HepG2 (cell line): ENCODE data around the gene RGP1. TPM values are rescaled to one million over a fixed set of nuclear protein-coding genes. Genes with fewer than 3 reads are reported as not detected.

ENCODE experiments used
- GLI4 ChIP-seq: sonication (generic); formaldehyde crosslinking; IDR thresholded peaks from 2 replicates; pipeline ENCODE4 v1.5.1; 2020; ENCODE audit warnings: missing genetic modification reagents, mild to moderate bottlenecking, moderate library complexity, borderline replicate concordance
- MLLT10 ChIP-seq: sonication (generic); formaldehyde crosslinking; IDR thresholded peaks from 2 replicates; pipeline ENCODE4 v1.4.0; 2020; ENCODE audit warnings: missing genetic modification reagents
- PAWR ChIP-seq: sonication (generic); formaldehyde crosslinking; IDR thresholded peaks from 2 replicates; pipeline ENCODE4 v1.4.0; 2020; ENCODE audit warnings: missing genetic modification reagents, mild to moderate bottlenecking, borderline replicate concordance
- PHF20 ChIP-seq: sonication (generic); formaldehyde crosslinking; IDR thresholded peaks from 2 replicates; pipeline ENCODE4 v1.5.0; 2020; ENCODE audit warnings: mild to moderate bottlenecking, missing genetic modification reagents
- REST ChIP-seq, 2 experiments: IDR thresholded peaks; 2 replicates each; pipeline ENCODE4 v1.6.1; 2011 to 2012; ENCODE audit warnings: low read length in 2 of 2, borderline replicate concordance in 1 of 2, low read depth in 1 of 2, mild to moderate bottlenecking in 1 of 2, moderate library complexity in 1 of 2
- TGIF2 ChIP-seq: IDR thresholded peaks from 2 replicates; pipeline ENCODE4 v1.6.1; 2016; ENCODE audit warnings: control low read depth, missing compliant biosample characterization
- U2AF2 ChIP-seq: fragments of 200-400 bp; formaldehyde crosslinking; IDR thresholded peaks from 2 replicates; pipeline ENCODE4 v1.6.1; 2017; ENCODE audit warnings: low read depth, mild to moderate bottlenecking, low read length
- ZBTB25 ChIP-seq: IDR thresholded peaks from 2 replicates; pipeline ENCODE4 v1.6.1; 2018; ENCODE audit warnings: missing genetic modification reagents
- ZC3H13 ChIP-seq: sonication (generic); formaldehyde crosslinking; IDR thresholded peaks from 2 replicates; pipeline ENCODE4 v1.8.1; 2023; ENCODE audit warnings: mild to moderate bottlenecking, missing genetic modification reagents, moderate library complexity
- ZNF256 ChIP-seq: sonication (generic); formaldehyde crosslinking; conservative IDR thresholded peaks from 2 replicates; pipeline ENCODE4 v1.4.0; 2020; ENCODE audit warnings: missing genetic modification reagents
- ZNF691 ChIP-seq: sonication (generic); formaldehyde crosslinking; IDR thresholded peaks from 2 replicates; pipeline ENCODE4 v1.4.0; 2020; ENCODE audit warnings: missing genetic modification reagents, low read depth, mild to moderate bottlenecking, borderline replicate concordance
- ZNF878 ChIP-seq: sonication (generic); formaldehyde crosslinking; IDR thresholded peaks from 2 replicates; pipeline ENCODE4 v1.8.1; 2023; ENCODE audit warnings: mild to moderate bottlenecking, missing genetic modification reagents, moderate library complexity
- polyA plus RNA-seq, 8 experiments: library from polyadenylated mRNA; depleted of rRNA in 3 of 8; stranded (reverse) in 7 of 8; unstranded in 1 of 8; fragments of >200 nt; fragmentation: Illumina TruSeq in 4 of 8; extraction: Trizol in 4 of 8; gene quantifications; 2 replicates each; pipeline versions ENCODE4 v1.2.1 to v1.2.3, GENCODE V29; 2011 to 2016; ENCODE audit warnings: low read depth in 4 of 8, missing spikeins in 1 of 8, mixed read lengths in 1 of 8; ENCODE audit not compliant: insufficient read depth in 1 of 8
- total RNA-seq, 5 experiments: library from RNA; depleted of rRNA; stranded (reverse); fragments of >200 nt; fragmentation: Illumina TruSeq; extraction: Trizol; gene quantifications; 2 replicates each; pipeline ENCODE4 v1.2.3, GENCODE V29; 2016; ENCODE audit warnings: low read depth in 1 of 5
- TF ChIP-seq, protein P1 (sequence below): sonication (generic); formaldehyde crosslinking; IDR thresholded peaks from 2 replicates; pipeline ENCODE4 v1.8.0; 2022; ENCODE audit warnings: missing genetic modification reagents, mild to moderate bottlenecking, moderate library complexity, borderline replicate concordance
- TF ChIP-seq, protein P2 (sequence below): IDR thresholded peaks from 2 replicates; pipeline ENCODE4 v1.6.1; 2012; ENCODE audit warnings: low read depth, low read length, improper control_type of control experiment
- TF ChIP-seq, protein P3 (sequence below): sonication (generic); formaldehyde crosslinking; IDR thresholded peaks from 2 replicates; pipeline ENCODE4 v1.5.0; 2020; ENCODE audit warnings: mild to moderate bottlenecking, missing genetic modification reagents
- TF ChIP-seq, protein P4 (sequence below): sonication (generic); formaldehyde crosslinking; IDR thresholded peaks from 2 replicates; pipeline ENCODE4 v1.8.0; 2022; ENCODE audit warnings: mild to moderate bottlenecking, missing genetic modification reagents, moderate library complexity

RGP1 gene
- total and polyA plus RNA-seq, 2 of the 13 experiments (the other 11 are each of a cell fraction or from before 2014, with no cell fraction given) = 12.7 to 21.0 TPM

DNA sequence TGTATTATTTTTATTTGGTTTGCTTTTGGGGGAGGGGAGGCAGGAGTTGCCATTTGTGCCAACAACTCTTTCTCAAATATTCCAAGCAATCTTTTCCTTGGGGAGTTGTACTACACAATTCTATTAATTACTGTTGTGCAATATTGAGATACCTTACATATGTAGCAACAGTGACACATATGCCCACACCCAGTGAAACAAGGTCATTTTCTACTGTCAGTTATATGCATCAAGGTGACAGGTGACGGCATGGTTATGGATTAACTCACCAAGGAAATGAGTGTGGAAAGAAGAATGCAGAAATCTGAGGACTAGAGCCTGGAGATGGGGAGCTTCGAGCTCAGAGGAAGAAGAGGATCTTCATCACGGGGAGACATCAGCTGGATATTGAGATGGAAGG is 22.9 kb downstream of the RGP1 start (continued):
- TF ChIP-seq, protein P1, sequence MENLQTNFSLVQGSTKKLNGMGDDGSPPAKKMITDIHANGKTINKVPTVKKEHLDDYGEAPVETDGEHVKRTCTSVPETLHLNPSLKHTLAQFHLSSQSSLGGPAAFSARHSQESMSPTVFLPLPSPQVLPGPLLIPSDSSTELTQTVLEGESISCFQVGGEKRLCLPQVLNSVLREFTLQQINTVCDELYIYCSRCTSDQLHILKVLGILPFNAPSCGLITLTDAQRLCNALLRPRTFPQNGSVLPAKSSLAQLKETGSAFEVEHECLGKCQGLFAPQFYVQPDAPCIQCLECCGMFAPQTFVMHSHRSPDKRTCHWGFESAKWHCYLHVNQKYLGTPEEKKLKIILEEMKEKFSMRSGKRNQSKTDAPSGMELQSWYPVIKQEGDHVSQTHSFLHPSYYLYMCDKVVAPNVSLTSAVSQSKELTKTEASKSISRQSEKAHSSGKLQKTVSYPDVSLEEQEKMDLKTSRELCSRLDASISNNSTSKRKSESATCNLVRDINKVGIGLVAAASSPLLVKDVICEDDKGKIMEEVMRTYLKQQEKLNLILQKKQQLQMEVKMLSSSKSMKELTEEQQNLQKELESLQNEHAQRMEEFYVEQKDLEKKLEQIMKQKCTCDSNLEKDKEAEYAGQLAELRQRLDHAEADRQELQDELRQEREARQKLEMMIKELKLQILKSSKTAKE = no peak
- TF ChIP-seq ZBTB25 (CRISPR knock-in tag) = no peak
- TF ChIP-seq, protein P2, sequence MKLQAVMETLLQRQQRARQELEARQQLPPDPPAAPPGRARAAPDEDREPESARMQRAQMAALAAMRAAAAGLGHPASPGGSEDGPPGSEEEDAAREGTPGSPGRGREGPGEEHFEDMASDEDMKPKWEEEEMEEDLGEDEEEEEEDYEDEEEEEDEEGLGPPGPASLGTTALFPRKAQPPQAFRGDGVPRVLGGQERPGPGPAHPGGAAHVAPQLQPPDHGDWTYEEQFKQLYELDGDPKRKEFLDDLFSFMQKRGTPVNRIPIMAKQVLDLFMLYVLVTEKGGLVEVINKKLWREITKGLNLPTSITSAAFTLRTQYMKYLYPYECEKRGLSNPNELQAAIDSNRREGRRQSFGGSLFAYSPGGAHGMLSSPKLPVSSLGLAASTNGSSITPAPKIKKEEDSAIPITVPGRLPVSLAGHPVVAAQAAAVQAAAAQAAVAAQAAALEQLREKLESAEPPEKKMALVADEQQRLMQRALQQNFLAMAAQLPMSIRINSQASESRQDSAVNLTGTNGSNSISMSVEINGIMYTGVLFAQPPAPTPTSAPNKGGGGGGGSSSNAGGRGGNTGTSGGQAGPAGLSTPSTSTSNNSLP = peak; percentile 77
- TF ChIP-seq, protein P3, sequence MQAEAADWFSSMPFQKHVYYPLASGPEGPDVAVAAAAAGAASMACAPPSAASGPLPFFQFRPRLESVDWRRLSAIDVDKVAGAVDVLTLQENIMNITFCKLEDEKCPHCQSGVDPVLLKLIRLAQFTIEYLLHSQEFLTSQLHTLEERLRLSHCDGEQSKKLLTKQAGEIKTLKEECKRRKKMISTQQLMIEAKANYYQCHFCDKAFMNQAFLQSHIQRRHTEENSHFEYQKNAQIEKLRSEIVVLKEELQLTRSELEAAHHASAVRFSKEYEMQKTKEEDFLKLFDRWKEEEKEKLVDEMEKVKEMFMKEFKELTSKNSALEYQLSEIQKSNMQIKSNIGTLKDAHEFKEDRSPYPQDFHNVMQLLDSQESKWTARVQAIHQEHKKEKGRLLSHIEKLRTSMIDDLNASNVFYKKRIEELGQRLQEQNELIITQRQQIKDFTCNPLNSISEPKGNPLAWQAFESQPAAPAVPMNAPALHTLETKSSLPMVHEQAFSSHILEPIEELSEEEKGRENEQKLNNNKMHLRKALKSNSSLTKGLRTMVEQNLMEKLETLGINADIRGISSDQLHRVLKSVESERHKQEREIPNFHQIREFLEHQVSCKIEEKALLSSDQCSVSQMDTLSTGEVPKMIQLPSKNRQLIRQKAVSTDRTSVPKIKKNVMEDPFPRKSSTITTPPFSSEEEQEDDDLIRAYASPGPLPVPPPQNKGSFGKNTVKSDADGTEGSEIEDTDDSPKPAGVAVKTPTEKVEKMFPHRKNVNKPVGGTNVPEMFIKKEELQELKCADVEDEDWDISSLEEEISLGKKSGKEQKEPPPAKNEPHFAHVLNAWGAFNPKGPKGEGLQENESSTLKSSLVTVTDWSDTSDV = no peak
- TF ChIP-seq GLI4 (CRISPR knock-in tag) = no peak
- no peak for TF ChIP-seq PHF20 (CRISPR knock-in tag)
- TF ChIP-seq ZNF256 (CRISPR knock-in tag) = no peak
- TF ChIP-seq MLLT10 (CRISPR knock-in tag) = no peak
- no peak for TF ChIP-seq ZC3H13
- TF ChIP-seq, protein P4, sequence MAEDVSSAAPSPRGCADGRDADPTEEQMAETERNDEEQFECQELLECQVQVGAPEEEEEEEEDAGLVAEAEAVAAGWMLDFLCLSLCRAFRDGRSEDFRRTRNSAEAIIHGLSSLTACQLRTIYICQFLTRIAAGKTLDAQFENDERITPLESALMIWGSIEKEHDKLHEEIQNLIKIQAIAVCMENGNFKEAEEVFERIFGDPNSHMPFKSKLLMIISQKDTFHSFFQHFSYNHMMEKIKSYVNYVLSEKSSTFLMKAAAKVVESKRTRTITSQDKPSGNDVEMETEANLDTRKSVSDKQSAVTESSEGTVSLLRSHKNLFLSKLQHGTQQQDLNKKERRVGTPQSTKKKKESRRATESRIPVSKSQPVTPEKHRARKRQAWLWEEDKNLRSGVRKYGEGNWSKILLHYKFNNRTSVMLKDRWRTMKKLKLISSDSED (CRISPR knock-in tag) = no peak
- TF ChIP-seq ZNF691 (CRISPR knock-in tag) = no peak
- TF ChIP-seq U2AF2 = no peak
- TF ChIP-seq PAWR = no peak
- no peak for TF ChIP-seq REST (IDR thresholded peaks at IDR 0.05; ENCODE audit: borderline replicate concordance in 1 of 2, low read depth in 1 of 2, low read length in 2 of 2)
- peak; percentile 98 for TF ChIP-seq TGIF2 (CRISPR knock-in tag)
- TF ChIP-seq ZNF878 (CRISPR knock-in tag) = no peak
